HuH-7 (cell line): ENCODE data around the gene REEP6.
"Not testable (repeated sequence)": the region's sequence is repeated elsewhere in the genome, so short reads cannot be mapped to it uniquely, and the experiment has no call there.

Source experiments
- DNase-seq: peaks from one replicate; pipeline ENCODE4 v3.0.0; 2011; ENCODE audit warnings: low spot score

The REEP6 gene

GRCh38 chr19:1524287-1524971 lies 33.4 kb downstream of the REEP6 start:
- no peak for DNase-seq

- no peak for DNase-seq
Observed at GRCh38 chr19:1524972-1525325, 34.0 kb downstream of the REEP6 start.

GRCh38 chr19:1525343-1525742 lies 34.4 kb downstream of the REEP6 start:
- DNase-seq, result no peak

- no peak for DNase-seq
Observed at GRCh38 chr19:1526066-1526778, 35.2 kb downstream of the REEP6 start.

GRCh38 chr19:1526979-1527649 lies 36.1 kb downstream of the REEP6 start:
- DNase-seq, result no peak

GRCh38 chr19:1527650-1528309 lies 36.8 kb downstream of the REEP6 start:
- DNase-seq, result no peak

GRCh38 chr19:1528596-1529429 lies 37.8 kb downstream of the REEP6 start:
- DNase-seq, result no peak

- DNase-seq, result no peak
Observed at GRCh38 chr19:1529430-1529816, 38.4 kb downstream of the REEP6 start.

GRCh38 chr19:1530856-1531255 lies 39.9 kb downstream of the REEP6 start:
- not testable (repeated sequence) for DNase-seq

- no peak for DNase-seq
Observed at GRCh38 chr19:1531587-1531986, 40.6 kb downstream of the REEP6 start.

GRCh38 chr19:1532003-1532402 lies 41.0 kb downstream of the REEP6 start:
- no peak for DNase-seq

GRCh38 chr19:1533510-1534150 lies 42.6 kb downstream of the REEP6 start:
- no peak for DNase-seq

GRCh38 chr19:1534972-1535371 lies 44.0 kb downstream of the REEP6 start:
- DNase-seq, result no peak

GRCh38 chr19:1535699-1536098 lies 44.7 kb downstream of the REEP6 start:
- DNase-seq, result not testable (repeated sequence)

GRCh38 chr19:1538978-1539377 lies 48.0 kb downstream of the REEP6 start:
- no peak for DNase-seq

- not testable (repeated sequence) for DNase-seq
Observed at GRCh38 chr19:1539749-1540148, 48.8 kb downstream of the REEP6 start.

- no peak for DNase-seq
Observed at GRCh38 chr19:1540365-1540925, 49.5 kb downstream of the REEP6 start.
